Measurements from ENCODE around the gene THTPA. TPM values are rescaled to one million over a fixed set of nuclear protein-coding genes. Genes with fewer than 3 reads are reported as not detected.
A peak's percentile ranks its signal among the peaks of the same experiment; 100 is the strongest.

The THTPA gene
- total RNA-seq, 1 donor from 2014 or later: 11.8 TPM

DNA sequence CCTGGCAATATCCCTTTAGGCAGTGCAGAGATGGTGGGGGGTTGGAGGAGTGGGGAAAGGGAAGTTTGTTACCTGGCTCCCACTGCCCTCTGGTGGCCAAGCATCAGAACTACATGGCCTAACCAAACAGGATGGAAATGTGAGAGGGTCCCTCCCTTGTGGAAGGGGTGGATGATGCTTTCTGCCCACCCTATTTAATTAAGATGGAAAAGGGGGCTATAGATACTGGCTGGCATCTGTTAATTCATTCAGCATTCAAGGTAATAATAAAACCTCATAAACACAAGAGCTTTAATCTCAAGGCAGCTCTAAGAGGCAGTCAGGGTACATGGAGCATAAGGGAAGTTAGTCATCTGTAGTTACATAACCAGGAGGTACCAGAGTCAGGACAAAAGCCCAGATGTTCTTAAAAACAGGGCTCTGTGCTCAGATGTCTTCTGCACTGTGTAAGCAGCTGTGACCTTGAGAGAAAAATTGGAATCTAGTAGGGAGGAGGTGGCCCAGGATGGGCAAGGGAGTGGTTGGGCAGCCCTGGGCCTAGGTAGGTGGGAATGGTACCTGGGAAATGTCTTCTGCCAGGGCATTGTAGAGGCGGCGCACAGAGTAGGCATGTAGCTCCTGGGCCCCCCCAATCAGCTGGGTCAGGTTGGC is 6.9 kb downstream of the THTPA start:
- peaks cover 22% of the 10 kb centered on the region for H3K4me1 Mint-ChIP-seq (ENCODE audit: low read depth)

DNA sequence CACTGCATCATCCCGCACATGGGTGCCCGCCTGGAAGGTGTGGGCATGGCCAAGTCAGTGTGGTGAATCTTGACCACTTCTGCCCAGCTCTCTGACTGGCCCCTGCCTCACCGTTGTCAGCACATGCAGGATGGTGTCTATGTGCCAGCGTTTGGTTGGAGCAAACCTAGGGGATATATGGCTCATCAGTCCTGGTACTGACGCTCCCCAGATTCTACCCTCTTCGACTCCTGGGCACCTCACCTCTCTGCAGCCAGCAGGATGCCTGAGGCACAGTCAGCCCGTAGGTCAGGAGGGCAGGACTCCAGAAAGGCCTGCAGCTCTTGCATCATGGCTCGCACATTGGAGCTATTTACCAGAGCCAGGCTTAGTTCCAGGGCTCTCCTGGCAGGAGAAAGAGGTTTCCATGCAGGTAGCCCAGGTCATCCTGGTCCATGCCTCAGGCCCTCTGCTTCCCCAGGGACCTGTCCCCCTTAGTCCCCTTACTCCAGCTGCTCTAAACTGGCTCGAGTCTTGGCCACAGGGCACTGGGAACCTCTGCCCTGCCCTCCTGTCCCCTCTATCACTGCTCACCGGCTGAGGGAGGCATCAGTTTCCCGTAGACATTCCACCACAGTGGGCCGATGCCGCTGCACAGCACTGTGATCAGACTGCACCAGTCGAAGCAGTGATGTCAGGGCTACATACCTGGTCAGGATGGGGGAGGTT is 7.6 kb downstream of the THTPA start:
- Mint-ChIP-seq H3K4me3 (ENCODE audit: unreplicated experiment) (no peak overlapping the region), H3K4me1 (ENCODE audit: low read depth) (peaks cover 21% of the 10 kb centered on the region), H3K36me3 (ENCODE audit: low read depth) (peaks cover 6% of the 10 kb centered on the region), H3K27ac (ENCODE audit: unreplicated experiment) (no peak overlapping the region), H3K9me3 (ENCODE audit: low read depth) (no peaks in the 10 kb centered on the region), H3K27me3 (ENCODE audit: low read depth) (no peaks in the 10 kb centered on the region)
- TF ChIP-seq, protein P1, sequence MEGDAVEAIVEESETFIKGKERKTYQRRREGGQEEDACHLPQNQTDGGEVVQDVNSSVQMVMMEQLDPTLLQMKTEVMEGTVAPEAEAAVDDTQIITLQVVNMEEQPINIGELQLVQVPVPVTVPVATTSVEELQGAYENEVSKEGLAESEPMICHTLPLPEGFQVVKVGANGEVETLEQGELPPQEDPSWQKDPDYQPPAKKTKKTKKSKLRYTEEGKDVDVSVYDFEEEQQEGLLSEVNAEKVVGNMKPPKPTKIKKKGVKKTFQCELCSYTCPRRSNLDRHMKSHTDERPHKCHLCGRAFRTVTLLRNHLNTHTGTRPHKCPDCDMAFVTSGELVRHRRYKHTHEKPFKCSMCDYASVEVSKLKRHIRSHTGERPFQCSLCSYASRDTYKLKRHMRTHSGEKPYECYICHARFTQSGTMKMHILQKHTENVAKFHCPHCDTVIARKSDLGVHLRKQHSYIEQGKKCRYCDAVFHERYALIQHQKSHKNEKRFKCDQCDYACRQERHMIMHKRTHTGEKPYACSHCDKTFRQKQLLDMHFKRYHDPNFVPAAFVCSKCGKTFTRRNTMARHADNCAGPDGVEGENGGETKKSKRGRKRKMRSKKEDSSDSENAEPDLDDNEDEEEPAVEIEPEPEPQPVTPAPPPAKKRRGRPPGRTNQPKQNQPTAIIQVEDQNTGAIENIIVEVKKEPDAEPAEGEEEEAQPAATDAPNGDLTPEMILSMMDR (IDR thresholded peaks at IDR 0.05): no peak
- DNase-seq (ENCODE audit: low spot score): peak; percentile 65

More for the DNA sequence above, 6.9 kb downstream of the THTPA start:
- Mint-ChIP-seq H3K36me3 (ENCODE audit: low read depth) (peaks cover 6% of the 10 kb centered on the region), H3K4me3 (ENCODE audit: unreplicated experiment) (no peak overlapping the region), H3K27ac (ENCODE audit: unreplicated experiment) (no peak overlapping the region), H3K9me3 (ENCODE audit: low read depth) (no peaks in the 10 kb centered on the region), H3K27me3 (ENCODE audit: low read depth) (no peaks in the 10 kb centered on the region)
- DNase-seq (ENCODE audit: low spot score): peak; percentile 61
- TF ChIP-seq, protein P1 (IDR thresholded peaks at IDR 0.05): peak; percentile 93

DNA sequence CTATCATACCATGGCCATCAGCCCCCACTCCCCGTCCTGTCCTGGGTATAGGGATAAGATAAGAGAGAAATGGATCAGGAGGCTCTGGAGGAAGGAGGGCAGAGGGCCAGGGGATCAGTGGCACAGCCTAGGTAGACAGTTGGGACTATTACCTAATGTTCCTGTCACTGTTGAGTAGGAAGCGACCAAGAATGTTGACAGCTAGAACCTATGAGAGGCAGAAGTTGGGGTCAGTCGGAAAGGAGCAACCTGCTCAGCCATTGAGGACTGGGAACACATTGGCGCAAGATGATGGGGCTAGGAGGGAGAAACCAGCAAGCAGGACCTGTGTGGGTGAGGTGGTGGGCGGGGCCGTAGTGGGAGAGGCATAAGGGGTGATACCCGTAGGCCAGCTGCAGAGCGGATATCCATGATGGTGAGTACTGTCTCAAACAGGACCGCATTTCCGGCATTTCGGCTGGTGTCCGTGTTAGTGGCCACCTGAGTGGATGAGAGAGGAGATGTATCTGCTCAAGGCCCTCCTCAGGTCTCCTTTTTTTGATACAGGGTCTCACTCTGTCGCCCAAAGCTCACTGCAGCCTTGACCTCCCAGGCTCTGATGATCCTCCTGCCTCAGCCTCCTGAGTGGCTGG is 8.2 kb downstream of the THTPA start:
- no peaks in the 10 kb centered on the region for H3K9me3 Mint-ChIP-seq (ENCODE audit: low read depth)
- DNase-seq (ENCODE audit: low spot score): peak; percentile 83
- peaks cover 4% of the 10 kb centered on the region for H3K36me3 Mint-ChIP-seq (ENCODE audit: low read depth)
- TF ChIP-seq, protein P1 (IDR thresholded peaks at IDR 0.05): no peak
- H3K4me1 Mint-ChIP-seq (ENCODE audit: low read depth): peaks cover 21% of the 10 kb centered on the region
- no peak overlapping the region for H3K27ac Mint-ChIP-seq (ENCODE audit: unreplicated experiment)
- no peak overlapping the region for H3K4me3 Mint-ChIP-seq (ENCODE audit: unreplicated experiment)
- peaks cover 2% of the 10 kb centered on the region for H3K27me3 Mint-ChIP-seq (ENCODE audit: low read depth)

DNA sequence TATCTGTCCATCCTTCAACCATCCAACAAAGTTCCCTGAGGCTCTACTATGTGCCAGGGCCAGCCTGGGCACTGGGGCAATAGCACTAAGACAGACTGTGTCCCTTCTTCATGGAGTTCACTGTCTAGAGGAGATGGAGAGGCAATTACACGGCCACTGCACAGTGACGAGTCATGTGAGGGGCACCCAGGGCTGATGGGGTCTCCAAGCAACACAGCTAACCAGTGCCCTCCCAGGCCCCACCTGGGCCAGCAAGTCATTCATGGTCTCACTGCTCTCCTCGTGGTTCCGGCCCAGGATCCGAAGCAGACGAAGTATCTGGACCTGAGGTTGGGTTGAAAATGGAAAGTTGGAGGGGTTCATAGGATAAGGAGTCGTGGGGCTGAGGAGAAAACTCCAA is 8.8 kb downstream of the THTPA start:
- Mint-ChIP-seq H3K4me3 (ENCODE audit: unreplicated experiment) (no peak overlapping the region), H3K36me3 (ENCODE audit: low read depth) (peaks cover 4% of the 10 kb centered on the region), H3K27ac (ENCODE audit: unreplicated experiment) (no peak overlapping the region), H3K4me1 (ENCODE audit: low read depth) (peaks cover 21% of the 10 kb centered on the region), H3K9me3 (ENCODE audit: low read depth) (no peaks in the 10 kb centered on the region), H3K27me3 (ENCODE audit: low read depth) (peaks cover 3% of the 10 kb centered on the region)
- DNase-seq (ENCODE audit: low spot score): peak; percentile 75
- TF ChIP-seq, protein P1 (IDR thresholded peaks at IDR 0.05): no peak

DNA sequence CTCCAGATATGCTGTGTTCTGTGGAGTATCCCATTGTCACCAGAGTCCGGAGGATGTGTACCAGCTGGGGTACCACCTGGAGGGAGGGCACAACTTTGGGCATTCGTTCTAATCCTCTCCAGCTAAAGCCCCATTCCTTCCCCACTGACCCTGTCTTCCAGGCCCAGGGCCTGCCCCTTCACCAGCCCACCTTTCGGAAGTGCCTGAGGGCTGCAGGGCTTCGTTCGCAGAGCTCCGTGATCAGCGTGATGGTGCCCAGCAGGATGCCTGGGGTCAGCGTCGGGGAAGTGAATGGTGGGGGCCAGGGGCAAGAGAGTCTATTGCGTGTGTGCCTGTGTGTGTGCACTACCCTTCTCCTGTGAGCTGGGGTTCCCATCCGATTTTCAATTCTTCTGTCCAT is 9.6 kb downstream of the THTPA start:
- Mint-ChIP-seq H3K4me3 (ENCODE audit: unreplicated experiment) (no peak overlapping the region), H3K27me3 (ENCODE audit: low read depth) (peaks cover 6% of the 10 kb centered on the region), H3K9me3 (ENCODE audit: low read depth) (no peaks in the 10 kb centered on the region), H3K4me1 (ENCODE audit: low read depth) (peaks cover 21% of the 10 kb centered on the region), H3K36me3 (ENCODE audit: low read depth) (no peaks in the 10 kb centered on the region), H3K27ac (ENCODE audit: unreplicated experiment) (no peak overlapping the region)
- DNase-seq (ENCODE audit: low spot score): peak; percentile 49
- TF ChIP-seq, protein P1 (IDR thresholded peaks at IDR 0.05): no peak

Measured in chondrocyte (in vitro differentiated cells).